NB4 (cell line): ENCODE measurements around the gene MTERF1.
"Not testable (repeated sequence)": the region's sequence is repeated elsewhere in the genome, so short reads cannot be mapped to it uniquely, and the experiment has no call there.

ENCODE experiments used
- DNase-seq: peaks from one replicate; pipeline ENCODE4 v3.0.0; 2010; ENCODE audit warnings: low read depth
- H3K4me3 ChIP-seq: one replicate; pipeline ENCODE4 v1.5.1; 2011; ENCODE audit warnings: mild to moderate bottlenecking, low read depth, low read length, moderate library complexity
- MYC ChIP-seq: IDR thresholded peaks from 2 replicates; pipeline ENCODE4 v1.6.1; 2011; ENCODE audit warnings: low read depth, low read length
- POLR2A ChIP-seq: IDR thresholded peaks from 2 replicates; pipeline ENCODE4 v1.6.1; 2011; ENCODE audit warnings: mild to moderate bottlenecking; ENCODE audit not compliant: insufficient read length; ENCODE audit errors: extremely low read depth
- TF ChIP-seq, protein P1 (sequence below): IDR thresholded peaks from one replicate; pipeline ENCODE4 v1.5.1; 2012; ENCODE audit warnings: low read depth, low read length
- TF ChIP-seq, protein P2 (sequence below): IDR thresholded peaks from 2 replicates; pipeline ENCODE4 v1.6.1; 2011; ENCODE audit warnings: low read depth, low read length

MTERF1 gene

GRCh38 chr7:91899563-91899962 lies 19.1 kb upstream of the MTERF1 start:
- no peak for TF ChIP-seq POLR2A
- H3K4me3 ChIP-seq, result no peak overlapping the region
- DNase-seq, result no peak

GRCh38 chr7:91898240-91898992 lies 17.9 kb upstream of the MTERF1 start:
- TF ChIP-seq MYC, result no peak
- TF ChIP-seq POLR2A, result no peak
- TF ChIP-seq, protein P1, sequence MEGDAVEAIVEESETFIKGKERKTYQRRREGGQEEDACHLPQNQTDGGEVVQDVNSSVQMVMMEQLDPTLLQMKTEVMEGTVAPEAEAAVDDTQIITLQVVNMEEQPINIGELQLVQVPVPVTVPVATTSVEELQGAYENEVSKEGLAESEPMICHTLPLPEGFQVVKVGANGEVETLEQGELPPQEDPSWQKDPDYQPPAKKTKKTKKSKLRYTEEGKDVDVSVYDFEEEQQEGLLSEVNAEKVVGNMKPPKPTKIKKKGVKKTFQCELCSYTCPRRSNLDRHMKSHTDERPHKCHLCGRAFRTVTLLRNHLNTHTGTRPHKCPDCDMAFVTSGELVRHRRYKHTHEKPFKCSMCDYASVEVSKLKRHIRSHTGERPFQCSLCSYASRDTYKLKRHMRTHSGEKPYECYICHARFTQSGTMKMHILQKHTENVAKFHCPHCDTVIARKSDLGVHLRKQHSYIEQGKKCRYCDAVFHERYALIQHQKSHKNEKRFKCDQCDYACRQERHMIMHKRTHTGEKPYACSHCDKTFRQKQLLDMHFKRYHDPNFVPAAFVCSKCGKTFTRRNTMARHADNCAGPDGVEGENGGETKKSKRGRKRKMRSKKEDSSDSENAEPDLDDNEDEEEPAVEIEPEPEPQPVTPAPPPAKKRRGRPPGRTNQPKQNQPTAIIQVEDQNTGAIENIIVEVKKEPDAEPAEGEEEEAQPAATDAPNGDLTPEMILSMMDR, result no peak
- TF ChIP-seq, protein P2, sequence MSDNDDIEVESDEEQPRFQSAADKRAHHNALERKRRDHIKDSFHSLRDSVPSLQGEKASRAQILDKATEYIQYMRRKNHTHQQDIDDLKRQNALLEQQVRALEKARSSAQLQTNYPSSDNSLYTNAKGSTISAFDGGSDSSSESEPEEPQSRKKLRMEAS, result no peak
- no peak for DNase-seq
- no peak overlapping the region for H3K4me3 ChIP-seq

- DNase-seq, result no peak
- no peak overlapping the region for H3K4me3 ChIP-seq
- TF ChIP-seq, protein P2, result no peak
- TF ChIP-seq MYC (no peak), POLR2A (no peak)
- TF ChIP-seq, protein P1, result no peak
Measured at GRCh38 chr7:91894781-91895480, 14.4 kb upstream of the MTERF1 start.

DNA sequence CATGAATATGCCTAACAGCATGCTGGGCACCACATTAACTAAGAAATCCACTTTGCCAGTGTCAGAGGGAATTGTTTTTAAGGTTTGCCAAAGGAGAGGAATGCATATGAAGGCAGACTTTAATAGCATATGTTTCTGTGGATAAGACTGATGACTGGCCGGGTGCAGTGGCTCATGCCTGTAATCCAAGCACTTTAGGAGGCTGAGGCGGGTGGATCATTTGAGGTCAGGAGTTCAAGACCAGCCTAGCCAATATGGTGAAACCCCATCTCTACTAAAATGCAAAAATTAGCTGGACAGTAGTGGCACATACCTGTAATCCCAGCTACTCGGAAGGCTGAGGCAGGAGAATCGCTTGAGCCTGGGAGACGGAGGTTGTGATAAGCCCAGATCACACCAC lies 13.2 kb upstream of the MTERF1 start:
- DNase-seq, H3K4me3 ChIP-seq: not testable (repeated sequence)

GRCh38 chr7:91892821-91893340 lies 12.4 kb upstream of the MTERF1 start:
- H3K4me3 ChIP-seq, result no peak overlapping the region
- no peak for DNase-seq
- no peak for TF ChIP-seq MYC
- TF ChIP-seq, protein P2, result no peak
- TF ChIP-seq, protein P1, result no peak

DNA sequence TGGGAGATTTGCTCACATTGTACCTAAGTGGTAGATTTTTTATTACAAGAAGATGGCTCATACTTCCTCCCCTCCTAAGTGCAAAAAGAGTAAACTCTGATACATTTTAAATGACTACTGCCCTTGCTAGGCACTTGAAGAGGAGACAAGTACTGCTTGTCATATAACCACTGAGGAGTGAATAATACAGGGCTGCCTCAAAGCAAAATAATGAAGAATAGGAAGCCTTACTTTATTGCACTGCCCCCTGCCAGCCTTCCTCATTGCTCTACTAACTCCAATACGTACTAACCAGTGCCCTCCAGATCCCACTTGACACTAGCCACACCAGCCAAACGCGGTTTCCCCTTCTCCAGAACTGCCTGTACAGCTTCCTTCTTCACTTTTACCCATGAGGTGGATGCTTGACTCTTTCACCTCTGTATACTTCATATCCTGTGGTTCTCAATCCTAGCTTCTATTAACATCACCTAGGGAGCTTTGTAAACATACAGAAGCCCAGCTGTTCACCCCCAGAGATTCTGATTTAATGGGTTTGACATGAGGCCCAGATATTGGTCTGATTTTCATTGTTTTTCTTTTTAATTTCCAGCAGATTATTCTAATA lies 11.7 kb upstream of the MTERF1 start:
- no peak for DNase-seq

GRCh38 chr7:91888271-91889175 lies 8.0 kb upstream of the MTERF1 start:
- DNase-seq, H3K4me3 ChIP-seq: not testable (repeated sequence)

More for the DNA sequence above, 11.7 kb upstream of the MTERF1 start:
- no peak for TF ChIP-seq POLR2A
- H3K4me3 ChIP-seq, result no peak overlapping the region

DNA sequence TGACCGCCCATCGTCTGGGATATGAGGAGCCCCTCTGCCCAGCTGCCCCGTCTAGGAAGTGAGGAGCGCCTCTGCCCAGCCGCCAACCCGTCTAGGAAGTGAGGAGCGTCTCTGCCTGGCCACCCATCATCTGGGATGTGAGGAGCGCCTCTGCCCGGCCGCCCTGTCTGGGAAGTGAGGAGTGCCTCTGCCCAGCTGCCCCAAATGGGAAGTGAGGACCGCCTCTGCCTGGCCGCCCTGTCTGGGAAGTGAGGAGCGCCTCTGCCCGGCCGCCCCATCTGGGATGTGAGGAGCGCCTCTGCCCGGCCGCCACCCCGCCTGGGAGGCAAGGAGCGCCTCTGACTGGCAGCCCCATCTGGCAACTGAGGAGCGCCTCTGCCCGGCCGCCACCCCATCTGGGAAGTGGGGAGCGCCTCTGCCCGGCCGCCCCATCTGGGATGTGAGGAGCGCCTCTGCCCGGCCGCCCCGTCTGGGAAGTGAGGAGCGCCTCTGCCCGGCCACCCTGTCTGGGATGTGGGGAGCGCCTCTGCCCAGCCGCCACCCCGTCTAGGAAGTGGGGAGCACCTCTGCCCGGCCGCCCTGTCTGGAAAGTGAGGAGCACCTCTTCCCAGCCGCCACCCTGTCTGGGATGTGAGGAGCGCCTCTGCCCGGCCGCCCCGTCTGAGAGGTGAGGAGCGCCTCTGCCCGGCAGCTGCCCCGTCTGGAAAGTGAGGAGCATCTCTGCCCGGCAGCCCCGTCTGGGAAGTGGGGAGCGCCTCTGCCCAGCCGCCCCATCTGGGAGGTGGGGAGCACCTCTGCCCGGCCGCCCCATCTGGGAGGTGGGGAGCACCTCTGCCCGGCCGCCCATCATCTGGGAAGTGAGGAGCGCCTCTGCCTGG lies 7.1 kb upstream of the MTERF1 start:
- DNase-seq, H3K4me3 ChIP-seq: not testable (repeated sequence)
